DMS153 treated with DMSO at 0.1 percent for 48 hours (cell line): ENCODE results near the gene DNAJC19.

ENCODE experiments used
- DNase-seq: peaks from one replicate; lab custom pipeline; 2025; ENCODE audit not compliant: unreplicated experiment; lab: John Stamatoyannopoulos, UW

The DNAJC19 gene

DNA sequence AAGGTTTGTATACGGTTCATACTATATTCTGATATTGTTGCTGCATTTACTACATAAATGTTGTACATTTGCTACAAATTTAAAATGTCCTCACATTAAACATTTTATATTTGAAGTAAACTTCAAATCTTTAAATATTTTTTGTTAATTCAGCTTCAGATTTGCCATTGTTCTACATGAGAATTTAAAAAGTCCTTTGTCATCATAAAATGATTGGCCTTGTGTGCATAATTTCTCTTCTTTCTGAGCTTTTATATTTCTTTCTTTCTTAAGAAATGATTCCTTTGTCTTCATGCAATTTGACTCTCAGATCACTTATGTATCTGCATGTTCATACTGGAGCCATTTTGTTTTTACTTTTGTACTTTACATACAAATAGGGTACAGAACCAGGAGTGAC, 28.0 kb downstream of the DNAJC19 start:
- no peak for DNase-seq

DNA sequence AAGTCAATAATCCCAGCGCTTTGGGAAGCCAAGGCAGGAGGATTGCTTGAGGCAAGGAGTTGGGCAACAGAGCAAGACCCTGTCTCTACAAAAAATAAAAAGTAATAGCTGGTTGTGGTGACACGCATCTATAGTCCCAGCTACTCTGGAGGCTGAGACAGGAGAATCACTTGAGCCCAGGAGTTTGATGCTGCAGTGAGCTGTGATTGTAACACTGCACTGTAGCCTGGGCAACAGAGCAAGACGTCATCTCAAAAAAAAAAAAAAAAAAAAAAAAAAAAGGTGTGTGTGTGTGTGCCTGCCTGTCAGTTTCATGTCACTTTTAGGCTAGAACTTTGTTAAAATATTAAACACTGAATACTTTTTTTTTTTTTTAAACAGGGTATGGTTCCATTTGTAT, 28.4 kb downstream of the DNAJC19 start:
- no peak for DNase-seq

DNA sequence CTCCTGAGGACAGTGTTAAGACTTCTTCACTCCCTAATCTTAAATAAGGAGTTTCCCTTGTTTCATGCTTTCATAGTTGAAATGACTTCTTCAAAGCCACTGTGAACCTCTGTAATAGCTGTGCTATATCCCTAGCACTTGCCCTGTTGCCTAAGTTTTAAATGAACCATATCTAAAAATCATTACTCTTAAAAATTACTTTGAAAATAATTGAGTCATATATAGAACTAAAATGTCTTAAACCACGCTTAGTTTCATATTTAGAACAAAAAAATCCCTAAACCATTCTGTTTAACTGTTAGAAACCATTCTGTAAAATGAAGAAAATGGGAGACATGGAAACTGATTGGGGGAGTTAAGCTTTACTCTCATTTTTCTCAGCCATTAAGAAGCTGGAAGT, 29.8 kb downstream of the DNAJC19 start:
- DNase-seq: no peak

DNA sequence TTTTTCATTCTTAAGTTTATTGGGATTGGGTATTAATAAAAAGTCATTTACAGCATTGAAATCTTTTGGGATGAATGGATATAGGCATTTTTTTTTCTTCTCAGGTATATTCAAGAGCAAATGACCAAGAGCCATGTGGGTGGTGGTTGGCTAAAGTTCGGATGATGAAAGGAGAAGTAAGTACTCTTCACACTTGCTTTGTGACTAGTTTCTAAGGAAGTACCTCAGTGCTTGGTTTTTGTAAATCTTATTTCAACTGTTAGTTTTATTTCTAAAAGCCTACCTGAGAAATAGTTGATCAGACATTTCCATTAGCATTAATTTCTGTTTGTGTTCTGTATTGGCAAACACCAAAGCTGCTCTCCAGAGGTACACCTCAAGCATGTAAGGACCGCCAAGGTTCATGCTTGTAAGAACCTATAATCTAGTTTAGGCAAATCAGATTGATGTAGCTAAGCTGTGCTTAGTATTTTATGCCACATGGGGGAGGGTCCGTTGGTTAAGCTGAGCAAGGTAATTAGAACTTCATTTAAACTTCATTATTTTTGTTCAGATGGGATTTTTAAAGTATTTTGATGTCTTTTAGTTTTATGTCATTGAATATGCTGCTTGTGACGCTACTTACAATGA, 41.7 kb downstream of the DNAJC19 start:
- DNase-seq: no peak

DNA sequence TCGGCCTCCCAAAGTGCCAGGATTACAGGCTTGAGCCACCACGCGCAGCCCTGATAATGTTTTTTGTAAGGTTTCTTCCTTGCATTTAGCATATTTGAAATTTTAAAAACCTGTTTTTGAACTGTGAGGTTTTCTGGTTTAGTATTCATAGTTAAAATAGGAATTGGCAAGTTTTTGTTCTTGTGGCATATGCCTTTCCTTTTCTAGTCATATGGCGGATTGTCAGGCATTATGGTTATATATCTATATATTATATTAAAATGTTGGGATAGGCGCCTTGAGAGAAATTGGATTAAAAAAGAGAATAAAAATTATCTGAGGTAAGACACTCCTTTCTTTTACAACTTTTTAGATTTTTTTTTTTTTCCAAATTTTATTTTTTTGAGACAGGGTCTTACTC, 48.7 kb downstream of the DNAJC19 start:
- no peak for DNase-seq

DNA sequence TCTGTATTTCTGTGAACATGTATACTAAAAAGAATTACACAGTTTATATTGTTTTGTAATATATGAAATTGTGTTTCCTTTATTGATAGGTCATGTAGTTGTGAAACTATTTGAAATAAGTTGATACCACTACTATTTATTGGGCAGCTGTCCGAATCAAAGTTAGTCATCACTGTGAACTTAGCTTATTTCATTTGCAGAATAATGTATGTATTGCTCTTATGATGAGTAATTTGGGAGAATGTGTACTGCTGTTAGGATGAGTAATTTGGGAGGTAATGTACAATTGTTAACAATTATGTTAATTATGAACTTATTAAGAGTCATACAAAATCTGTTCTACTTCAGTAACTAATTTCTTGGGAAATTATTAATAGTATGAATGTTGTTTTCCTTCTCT, 54.9 kb downstream of the DNAJC19 start:
- DNase-seq: no peak
